HepG2 (cell line): ENCODE data around the gene PJA2. TPM values are rescaled to one million over a fixed set of nuclear protein-coding genes. Genes with fewer than 3 reads are reported as not detected.

Experiments
- AHDC1 ChIP-seq: sonication (generic); formaldehyde crosslinking; IDR thresholded peaks from 2 replicates; pipeline ENCODE4 v1.5.1; 2020; ENCODE audit warnings: mild to moderate bottlenecking, missing genetic modification reagents, borderline replicate concordance
- ATAD3A ChIP-seq: sonication (generic); formaldehyde crosslinking; IDR thresholded peaks from 2 replicates; pipeline ENCODE4 v1.4.0; 2020; ENCODE audit warnings: missing genetic modification reagents
- ATF1 ChIP-seq: IDR thresholded peaks from 2 replicates; pipeline ENCODE4 v1.6.1; 2016; ENCODE audit warnings: mild to moderate bottlenecking, control low read depth
- CC2D1A ChIP-seq: sonication (generic); formaldehyde crosslinking; IDR thresholded peaks from 2 replicates; pipeline ENCODE4 v1.8.1; 2023; ENCODE audit warnings: mild to moderate bottlenecking, missing genetic modification reagents
- FOXA1 ChIP-seq, 2 experiments: fragments of 450-650 bp in 1 of 2; sonication (generic) in 1 of 2; formaldehyde crosslinking in 1 of 2; IDR thresholded peaks; 2 replicates each; pipeline versions ENCODE4 v1.4.0 to v1.6.1; 2016 to 2020; ENCODE audit warnings: missing genetic modification reagents in 1 of 2
- FOXJ3 ChIP-seq: sonication (generic); formaldehyde crosslinking; IDR thresholded peaks from 2 replicates; pipeline ENCODE4 v1.4.0; 2020; ENCODE audit warnings: missing genetic modification reagents, mild to moderate bottlenecking, borderline replicate concordance
- KLF16 ChIP-seq, 2 experiments: sonication (generic) in 1 of 2; formaldehyde crosslinking in 1 of 2; IDR thresholded peaks; 2 replicates each; pipeline versions ENCODE4 v1.6.1 to v1.8.0; 2016 to 2023; ENCODE audit warnings: missing genetic modification reagents in 2 of 2, missing compliant biosample characterization in 1 of 2
- MLX ChIP-seq: IDR thresholded peaks from 2 replicates; pipeline ENCODE4 v1.6.1; 2016
- MYC ChIP-seq: sonication (generic); formaldehyde crosslinking; IDR thresholded peaks from 2 replicates; pipeline ENCODE4 v1.9.0; 2021; ENCODE audit warnings: missing genetic modification reagents, borderline replicate concordance
- NR2C2 ChIP-seq: sonication (generic); formaldehyde crosslinking; IDR thresholded peaks from 2 replicates; pipeline ENCODE4 v1.4.0; 2020; ENCODE audit warnings: missing genetic modification reagents, mild to moderate bottlenecking, moderate library complexity, borderline replicate concordance
- PHF21A ChIP-seq: sonication (generic); formaldehyde crosslinking; IDR thresholded peaks from 2 replicates; pipeline ENCODE4 v1.5.0; 2020; ENCODE audit warnings: mild to moderate bottlenecking, missing genetic modification reagents
- SUZ12 ChIP-seq: fragments of 150-350 bp; IDR thresholded peaks from 2 replicates; pipeline ENCODE4 v1.6.1; 2014; ENCODE audit warnings: low read depth, low read length
- TCF7 ChIP-seq: sonication (generic); IDR thresholded peaks from 2 replicates; pipeline ENCODE4 v1.6.1; 2016; ENCODE audit warnings: antibody characterized with exemption, low read depth
- TMF1 ChIP-seq: sonication (generic); formaldehyde crosslinking; IDR thresholded peaks from 2 replicates; pipeline ENCODE4 v1.8.1; 2022; ENCODE audit warnings: low read depth, missing genetic modification reagents
- ZMYM3 ChIP-seq: sonication (generic); formaldehyde crosslinking; IDR thresholded peaks from 2 replicates; pipeline ENCODE4 v1.5.1; 2020; ENCODE audit warnings: mild to moderate bottlenecking, missing genetic modification reagents
- ZNF232 ChIP-seq: sonication (generic); formaldehyde crosslinking; IDR thresholded peaks from 2 replicates; pipeline ENCODE4 v1.4.0; 2020; ENCODE audit warnings: missing genetic modification reagents, borderline replicate concordance
- ZNF747 ChIP-seq: sonication (generic); formaldehyde crosslinking; IDR thresholded peaks from 2 replicates; pipeline ENCODE4 v1.8.1; 2023; ENCODE audit warnings: missing genetic modification reagents, mild to moderate bottlenecking, borderline replicate concordance
- polyA plus RNA-seq, 8 experiments: library from polyadenylated mRNA; depleted of rRNA in 3 of 8; stranded (reverse) in 7 of 8; unstranded in 1 of 8; fragments of >200 nt; fragmentation: Illumina TruSeq in 4 of 8; extraction: Trizol in 4 of 8; gene quantifications; 2 replicates each; pipeline versions ENCODE4 v1.2.1 to v1.2.3, GENCODE V29; 2011 to 2016; ENCODE audit warnings: low read depth in 4 of 8, missing spikeins in 1 of 8, mixed read lengths in 1 of 8; ENCODE audit not compliant: insufficient read depth in 1 of 8
- total RNA-seq, 5 experiments: library from RNA; depleted of rRNA; stranded (reverse); fragments of >200 nt; fragmentation: Illumina TruSeq; extraction: Trizol; gene quantifications; 2 replicates each; pipeline ENCODE4 v1.2.3, GENCODE V29; 2016; ENCODE audit warnings: low read depth in 1 of 5
- TF ChIP-seq, protein P1 (sequence below): sonication (generic); formaldehyde crosslinking; IDR thresholded peaks from 2 replicates; pipeline ENCODE4 v1.4.0; 2020; ENCODE audit warnings: missing genetic modification reagents
- TF ChIP-seq, protein P2 (sequence below): IDR thresholded peaks from 2 replicates; pipeline ENCODE4 v1.6.1; 2012; ENCODE audit warnings: inconsistent platforms
- TF ChIP-seq, protein P3 (sequence below): sonication (generic); formaldehyde crosslinking; IDR thresholded peaks from 2 replicates; pipeline ENCODE4 v1.5.0; 2020; ENCODE audit warnings: mild to moderate bottlenecking, missing genetic modification reagents

Gene PJA2
- total and polyA plus RNA-seq, 2 of the 13 experiments (the other 11 are each of a cell fraction or from before 2014, with no cell fraction given), result 39.4 to 41.4 TPM

DNA sequence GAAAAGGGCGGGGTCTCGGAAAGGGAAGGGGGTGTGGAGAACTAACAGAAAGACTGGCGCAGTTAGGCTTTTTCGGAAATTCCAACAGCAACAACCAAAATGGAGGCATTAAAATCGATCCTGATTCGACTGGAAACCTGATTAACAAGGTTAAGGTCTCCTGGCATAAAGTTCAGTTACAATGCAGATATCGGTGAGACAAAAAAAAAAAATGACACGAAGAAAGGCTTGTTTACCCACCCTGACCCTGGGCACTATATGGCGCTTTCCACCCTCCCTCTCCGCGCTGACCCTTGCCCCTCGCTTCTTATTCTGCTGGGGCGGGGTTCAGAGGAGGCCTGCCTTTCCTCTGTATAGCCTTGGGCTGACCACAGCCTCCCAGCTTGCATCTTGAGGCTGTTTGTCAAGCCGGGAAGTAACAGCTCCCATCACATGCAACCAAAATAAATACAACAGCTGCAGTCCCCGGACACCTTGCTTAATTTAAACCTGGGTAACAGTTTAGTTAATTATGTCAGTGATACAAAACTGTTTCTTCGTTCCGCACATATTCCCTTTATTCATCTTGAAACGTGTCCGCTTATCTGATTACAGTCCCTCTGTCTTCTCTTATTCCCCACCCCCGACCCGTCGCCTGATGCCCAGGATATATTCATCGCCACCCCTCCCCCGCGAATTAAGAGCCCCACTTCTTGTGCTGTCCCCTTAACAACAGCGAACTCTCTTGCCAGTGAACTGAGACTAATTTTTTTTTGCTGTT, 795 bp upstream of the PJA2 start (continued):
- TF ChIP-seq, protein P1, sequence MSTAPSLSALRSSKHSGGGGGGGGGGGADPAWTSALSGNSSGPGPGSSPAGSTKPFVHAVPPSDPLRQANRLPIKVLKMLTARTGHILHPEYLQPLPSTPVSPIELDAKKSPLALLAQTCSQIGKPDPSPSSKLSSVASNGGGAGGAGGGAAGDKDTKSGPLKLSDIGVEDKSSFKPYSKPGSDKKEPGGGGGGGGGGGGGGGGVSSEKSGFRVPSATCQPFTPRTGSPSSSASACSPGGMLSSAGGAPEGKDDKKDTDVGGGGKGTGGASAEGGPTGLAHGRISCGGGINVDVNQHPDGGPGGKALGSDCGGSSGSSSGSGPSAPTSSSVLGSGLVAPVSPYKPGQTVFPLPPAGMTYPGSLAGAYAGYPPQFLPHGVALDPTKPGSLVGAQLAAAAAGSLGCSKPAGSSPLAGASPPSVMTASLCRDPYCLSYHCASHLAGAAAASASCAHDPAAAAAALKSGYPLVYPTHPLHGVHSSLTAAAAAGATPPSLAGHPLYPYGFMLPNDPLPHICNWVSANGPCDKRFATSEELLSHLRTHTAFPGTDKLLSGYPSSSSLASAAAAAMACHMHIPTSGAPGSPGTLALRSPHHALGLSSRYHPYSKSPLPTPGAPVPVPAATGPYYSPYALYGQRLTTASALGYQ (CRISPR knock-in tag), result 0 out of 2 replicates have a peak, but pooled peaks have one; percentile 40
- TF ChIP-seq AHDC1 (CRISPR knock-in tag), result 0 out of 2 replicates have a peak, but pooled peaks have one; percentile 48
- TF ChIP-seq FOXJ3 (CRISPR knock-in tag), result peak; percentile 60; the same call in 1 of the 2 replicates
- TF ChIP-seq SUZ12, result no peak
- TF ChIP-seq CC2D1A (CRISPR knock-in tag), result no peak
- TF ChIP-seq NR2C2 (CRISPR knock-in tag), result peak; percentile 69
- no peak for TF ChIP-seq ZMYM3 (CRISPR knock-in tag)
- TF ChIP-seq MYC (CRISPR knock-in tag), result peak; percentile 24; the same call in 1 of the 2 replicates
- no peak for TF ChIP-seq ATAD3A
- TF ChIP-seq ZNF747 (CRISPR knock-in tag), result 0 out of 2 replicates have a peak, but pooled peaks have one; percentile 36
- TF ChIP-seq, protein P2, sequence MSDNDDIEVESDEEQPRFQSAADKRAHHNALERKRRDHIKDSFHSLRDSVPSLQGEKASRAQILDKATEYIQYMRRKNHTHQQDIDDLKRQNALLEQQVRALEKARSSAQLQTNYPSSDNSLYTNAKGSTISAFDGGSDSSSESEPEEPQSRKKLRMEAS, result peak; percentile 51; the same call in 1 of the 2 replicates
- TF ChIP-seq TMF1 (CRISPR knock-in tag), result no peak
- TF ChIP-seq TCF7, result no peak
- TF ChIP-seq, protein P3, sequence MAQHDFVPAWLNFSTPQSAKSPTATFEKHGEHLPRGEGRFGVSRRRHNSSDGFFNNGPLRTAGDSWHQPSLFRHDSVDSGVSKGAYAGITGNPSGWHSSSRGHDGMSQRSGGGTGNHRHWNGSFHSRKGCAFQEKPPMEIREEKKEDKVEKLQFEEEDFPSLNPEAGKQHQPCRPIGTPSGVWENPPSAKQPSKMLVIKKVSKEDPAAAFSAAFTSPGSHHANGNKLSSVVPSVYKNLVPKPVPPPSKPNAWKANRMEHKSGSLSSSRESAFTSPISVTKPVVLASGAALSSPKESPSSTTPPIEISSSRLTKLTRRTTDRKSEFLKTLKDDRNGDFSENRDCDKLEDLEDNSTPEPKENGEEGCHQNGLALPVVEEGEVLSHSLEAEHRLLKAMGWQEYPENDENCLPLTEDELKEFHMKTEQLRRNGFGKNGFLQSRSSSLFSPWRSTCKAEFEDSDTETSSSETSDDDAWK (CRISPR knock-in tag), result no peak
- peak; percentile 72; the same call in 1 of the 2 replicates for TF ChIP-seq ZNF232
- TF ChIP-seq FOXA1 (IDR thresholded peaks at IDR 0.05), result no peak
- peak; percentile 68 for TF ChIP-seq FOXA1 (CRISPR knock-in tag; IDR thresholded peaks at IDR 0.05)
- no peak for TF ChIP-seq KLF16 (CRISPR knock-in tag; IDR thresholded peaks at IDR 0.05)
- TF ChIP-seq ATF1, result peak; percentile 13
- TF ChIP-seq MLX, result no peak
- peak; percentile 44 for TF ChIP-seq PHF21A (CRISPR knock-in tag)
